K562 (cell line): ENCODE results near the gene MALAT1. TPM values are rescaled to one million over a fixed set of nuclear protein-coding genes. Genes with fewer than 3 reads are reported as not detected.

ENCODE experiments used
- ARID1B ChIP-seq: fragments of 450-650 bp; IDR thresholded peaks from 2 replicates; pipeline ENCODE4 v1.6.1; 2016; ENCODE audit warnings: antibody characterized with exemption, mild to moderate bottlenecking, inconsistent platforms
- ATF6 ChIP-seq: sonication (generic); formaldehyde crosslinking; IDR thresholded peaks from 2 replicates; pipeline ENCODE4 v1.4.0; 2020; ENCODE audit warnings: mild to moderate bottlenecking, missing genetic modification reagents
- CUX1 ChIP-seq: fragments of 200-800 bp; sonication (Bioruptor generic); IDR thresholded peaks from 2 replicates; pipeline ENCODE4 v1.6.1; 2016; ENCODE audit warnings: missing genetic modification characterization, missing compliant biosample characterization
- EP400 ChIP-seq: fragments of 450-650 bp; IDR thresholded peaks from 2 replicates; pipeline ENCODE4 v1.6.1; 2017; ENCODE audit warnings: antibody characterized with exemption, mild to moderate bottlenecking, moderate library complexity
- EWSR1 ChIP-seq: fragments of 450-650 bp; IDR thresholded peaks from 2 replicates; pipeline ENCODE4 v1.6.1; 2018; ENCODE audit warnings: borderline replicate concordance, mild to moderate bottlenecking, low read depth, moderate library complexity; ENCODE audit not compliant: partially characterized antibody
- FOSL1 ChIP-seq: fragments of 200-800 bp; sonication (Bioruptor generic); conservative IDR thresholded peaks from 2 replicates; pipeline ENCODE4 v1.6.1; 2016; ENCODE audit warnings: missing genetic modification characterization, missing compliant biosample characterization
- GATA2 ChIP-seq: sonication (generic); formaldehyde crosslinking; IDR thresholded peaks from 2 replicates; pipeline ENCODE4 v1.4.0; 2020; ENCODE audit warnings: mild to moderate bottlenecking, missing genetic modification reagents
- HNRNPH1 ChIP-seq: fragments of 200-400 bp; formaldehyde crosslinking; optimal IDR thresholded peaks from 2 replicates; pipeline ENCODE3; 2017; ENCODE audit warnings: low read depth, mild to moderate bottlenecking, low read length, moderate library complexity
- MCM3 ChIP-seq: fragments of 450-650 bp; IDR thresholded peaks from 2 replicates; pipeline ENCODE4 v1.6.1; 2016
- NR1H2 ChIP-seq: sonication (generic); formaldehyde crosslinking; IDR thresholded peaks from 2 replicates; pipeline ENCODE4 v1.4.0; 2020; ENCODE audit warnings: mild to moderate bottlenecking, missing genetic modification reagents
- RBFOX2 ChIP-seq: fragments of 200-400 bp; formaldehyde crosslinking; IDR thresholded peaks from 2 replicates; pipeline ENCODE4 v1.6.1; 2017; ENCODE audit warnings: low read depth, mild to moderate bottlenecking, low read length, moderate library complexity
- SUPT5H ChIP-seq: fragments of 450-650 bp; IDR thresholded peaks from 2 replicates; pipeline ENCODE4 v1.6.1; 2016
- TGIF2 ChIP-seq: sonication (generic); formaldehyde crosslinking; IDR thresholded peaks from 2 replicates; pipeline ENCODE4 v1.8.1; 2022; ENCODE audit warnings: mild to moderate bottlenecking, missing genetic modification reagents, moderate library complexity
- TRIM24 ChIP-seq, 2 experiments: fragments of 450-650 bp; IDR thresholded peaks; 2 replicates each; pipeline ENCODE4 v1.6.1; 2016
- VEZF1 ChIP-seq: fragments of 200-800 bp; sonication (Bioruptor generic); IDR thresholded peaks from 2 replicates; pipeline ENCODE4 v1.6.1; 2017; ENCODE audit warnings: missing genetic modification characterization, missing compliant biosample characterization
- ZNF174 ChIP-seq: fragments of 250-450 bp; sonication (Bioruptor Pico); IDR thresholded peaks from 2 replicates; pipeline ENCODE4 v1.4.0; 2020; ENCODE audit warnings: mild to moderate bottlenecking
- ZNF431 ChIP-seq: sonication (generic); formaldehyde crosslinking; IDR thresholded peaks from 2 replicates; pipeline ENCODE4 v1.8.0; 2022; ENCODE audit warnings: mild to moderate bottlenecking, missing genetic modification reagents
- ZNF561 ChIP-seq: fragments of 450-650 bp; formaldehyde crosslinking; conservative IDR thresholded peaks from 2 replicates; pipeline ENCODE4 v1.4.0; 2020; ENCODE audit warnings: mild to moderate bottlenecking, moderate library complexity
- polyA plus RNA-seq, 8 experiments: library from polyadenylated mRNA; depleted of rRNA in 4 of 8; stranded (reverse) in 5 of 8; unstranded in 3 of 8; fragments of >200 nt; fragmentation: Nextera tagmentation in 2 of 8; fragmentation: Illumina TruSeq in 1 of 8; extraction: Ambion mirVana in 2 of 8; extraction: Trizol in 1 of 8; gene quantifications; 2 replicates each; pipeline versions ENCODE4 v1.2.1 to v1.2.3, GENCODE V29; 2011 to 2014; ENCODE audit warnings: inconsistent platforms in 1 of 8, missing spikeins in 1 of 8
- total RNA-seq, 7 experiments: library from RNA; depleted of rRNA in 6 of 7; stranded (reverse); fragments of >200 nt in 6 of 7; fragmentation: Illumina TruSeq in 2 of 7; extraction: Trizol in 2 of 7; gene quantifications; 2 replicates each; pipeline versions ENCODE4 v1.2.1 to v1.2.3, GENCODE V29; 2011 to 2021; ENCODE audit warnings: low replicate concordance in 1 of 7

MALAT1 gene
- total and polyA plus RNA-seq, 9 of the 15 experiments (the other 6 are each of a cell fraction or from before 2014, with no cell fraction given), result 363 to 8,715 (median 2,351) TPM

- no peak; the same call in 1 of the 2 replicates for TF ChIP-seq CUX1
- TF ChIP-seq RBFOX2, result peak; percentile 85
- TF ChIP-seq GATA2 (CRISPR knock-in tag), result no peak
- peak; percentile 67 for TF ChIP-seq ZNF174 (CRISPR knock-in tag)
- TF ChIP-seq NR1H2 (CRISPR knock-in tag), result 0 out of 2 replicates have a peak, but pooled peaks have one; percentile 53
- TF ChIP-seq MCM3, result no peak
- peak; percentile 99 for TF ChIP-seq SUPT5H
- peak; percentile 33 to 93; a peak in 3 of 4 replicates for TF ChIP-seq TRIM24 (IDR thresholded peaks at IDR 0.05)
- no peak for TF ChIP-seq VEZF1 (CRISPR knock-in tag)
- TF ChIP-seq ARID1B, result peak; percentile 67; the same call in 1 of the 2 replicates
- TF ChIP-seq FOSL1 (tag), result peak; percentile 42
- 0 out of 2 replicates have a peak, but pooled peaks have one; percentile 64 for TF ChIP-seq ATF6 (CRISPR knock-in tag)
- TF ChIP-seq HNRNPH1, result peak; percentile 86
- peak; percentile 35 for TF ChIP-seq EP400
- no peak for TF ChIP-seq ZNF431 (CRISPR knock-in tag)
- TF ChIP-seq ZNF561 (CRISPR knock-in tag), result peak; percentile 94
- TF ChIP-seq EWSR1, result peak; percentile 99
- 0 out of 2 replicates have a peak, but pooled peaks have one; percentile 30 for TF ChIP-seq TGIF2 (CRISPR knock-in tag)
Measured at GRCh38 chr11:65506772-65507505, 8.1 kb downstream of the MALAT1 start (continued).
